Prostate gland (tissue), 2 donors: ENCODE measurements around the gene NOXA1.

Experiments
- CTCF ChIP-seq, 4 experiments: fragments of 200-600 bp in 2 of 4; fragments of 450-650 bp in 2 of 4; sonication (generic) in 2 of 4; IDR thresholded peaks; 1 replicate in 3 of 4; 2 replicates in 1 of 4; pipeline ENCODE4 v1.5.1; 2016 to 2019; ENCODE audit warnings: antibody characterized with exemption in 4 of 4, mild to moderate bottlenecking in 2 of 4, moderate library complexity in 2 of 4
- POLR2A ChIP-seq: fragments of 450-650 bp; IDR thresholded peaks from one replicate; pipeline ENCODE4 v1.6.1; 2016; ENCODE audit warnings: antibody characterized with exemption, mild to moderate bottlenecking
- POLR2AphosphoS5 ChIP-seq: sonication (generic); formaldehyde crosslinking; IDR thresholded peaks from one replicate; pipeline ENCODE4 v1.6.1; 2017; ENCODE audit warnings: antibody characterized with exemption

- TF ChIP-seq CTCF (IDR thresholded peaks at IDR 0.05) (no peak), POLR2A (no peak), POLR2AphosphoS5 (no peak)
Observed at GRCh38 chr9:137476856-137477255, 53.7 kb downstream of the NOXA1 start.
